DND-41 (cell line): ENCODE measurements around the gene NDE1.

Source experiments
- ATAC-seq: fragments of 200-7000 bp; cut with Tn5 transposase; 3 replicates; pipeline ENCODE4 v1.9.1; 2021; ENCODE audit warnings: low read depth; ENCODE audit not compliant: insufficient read depth
- DNase-seq: peaks from one replicate; pipeline ENCODE4 v3.0.0-alpha.2; 2020
- H2AFZ ChIP-seq: 2 replicates; pipeline ENCODE4 v1.6.0; 2012; ENCODE audit warnings: low read depth, low read length
- H3K27ac ChIP-seq: 2 replicates; pipeline ENCODE4 v1.5.1; 2012; ENCODE audit warnings: low read length, inconsistent platforms
- H3K27me3 ChIP-seq: fragments of 200-600 bp; sonication (generic); 2 replicates; pipeline ENCODE4 v1.6.0; 2012; ENCODE audit warnings: low read length, mild to moderate bottlenecking, inconsistent platforms; ENCODE audit not compliant: insufficient read depth, poor library complexity
- H3K36me3 ChIP-seq: 2 replicates; pipeline ENCODE4 v1.5.1; 2012; ENCODE audit warnings: low read length, inconsistent platforms; ENCODE audit not compliant: insufficient read depth
- H3K4me1 ChIP-seq: 2 replicates; pipeline ENCODE4 v1.5.1; 2012; ENCODE audit warnings: mild to moderate bottlenecking, low read length; ENCODE audit not compliant: insufficient read depth
- H3K4me2 ChIP-seq: 2 replicates; pipeline ENCODE4 v1.6.0; 2012; ENCODE audit warnings: mild to moderate bottlenecking, moderate library complexity, low read length, inconsistent platforms; ENCODE audit not compliant: insufficient read depth
- H3K4me3 ChIP-seq, 2 experiments: fragments of 200-600 bp in 1 of 2; shearing (Covaris generic) in 1 of 2; 2 replicates each; pipeline ENCODE4 v1.5.1; 2012 to 2016; ENCODE audit warnings: inconsistent platforms in 2 of 2, low read length in 2 of 2, mild to moderate bottlenecking in 2 of 2, low read depth in 1 of 2, moderate library complexity in 1 of 2
- H3K79me2 ChIP-seq: 2 replicates; pipeline ENCODE4 v1.6.0; 2012; ENCODE audit warnings: low read length, inconsistent platforms; ENCODE audit not compliant: insufficient read depth
- H3K9ac ChIP-seq: 2 replicates; pipeline ENCODE4 v1.6.0; 2012; ENCODE audit warnings: low read depth, mild to moderate bottlenecking, inconsistent platforms, low read length, moderate library complexity
- H3K9me3 ChIP-seq: 2 replicates; pipeline ENCODE4 v1.5.1; 2012; ENCODE audit warnings: low read length, moderate library complexity, mild to moderate bottlenecking, inconsistent platforms; ENCODE audit not compliant: insufficient read depth, severe bottlenecking
- H4K20me1 ChIP-seq: 2 replicates; pipeline ENCODE4 v1.6.0; 2012; ENCODE audit warnings: low read length; ENCODE audit not compliant: insufficient read depth
- CTCF ChIP-seq: IDR thresholded peaks from 2 replicates; pipeline ENCODE4 v1.5.1; 2012; ENCODE audit warnings: borderline replicate concordance, low read length, moderate library complexity, mild to moderate bottlenecking; ENCODE audit not compliant: poor library complexity, severe bottlenecking; ENCODE audit errors: extremely low read depth
- EZH2 ChIP-seq: IDR thresholded peaks from 3 replicates; pipeline ENCODE4 v1.6.1; 2012; ENCODE audit warnings: borderline replicate concordance, low read depth, mild to moderate bottlenecking, moderate library complexity, low read length, inconsistent platforms; ENCODE audit not compliant: severe bottlenecking

Gene NDE1

GRCh38 chr16:15607700-15608396 is 42.2 kb upstream of the NDE1 start:
- Histone ChIP-seq H3K27me3 (no peaks in the 10 kb centered on the region), H4K20me1 (peaks cover 4% of the 10 kb centered on the region; the same call in 1 of the 2 replicates), H3K79me2 (no peaks in the 10 kb centered on the region), H3K9ac (no peak overlapping the region), H3K4me1 (no peaks in the 10 kb centered on the region), H2AFZ (no peak overlapping the region), H3K4me2 (no peak overlapping the region), H3K27ac (no peak overlapping the region), H3K4me3 (no peak overlapping the region), H3K36me3 (peaks cover 94% of the 10 kb centered on the region), H3K9me3 (no peaks in the 10 kb centered on the region)
- no peak for DNase-seq
- no peak for ATAC-seq
- TF ChIP-seq CTCF (no peak), EZH2 (no peak)

- Histone ChIP-seq H2AFZ (no peak overlapping the region), H3K36me3 (peaks cover 92% of the 10 kb centered on the region), H3K9ac (no peak overlapping the region), H3K4me3 (no peak overlapping the region), H3K9me3 (no peaks in the 10 kb centered on the region), H3K4me2 (no peak overlapping the region), H3K27ac (no peak overlapping the region), H3K27me3 (no peaks in the 10 kb centered on the region), H4K20me1 (peaks cover 4% of the 10 kb centered on the region; the same call in 1 of the 2 replicates), H3K79me2 (no peaks in the 10 kb centered on the region), H3K4me1 (no peaks in the 10 kb centered on the region)
- DNase-seq (no peak), ATAC-seq (no peak)
- no peak for TF ChIP-seq CTCF
These were observed 41.4 kb upstream of the NDE1 start for GRCh38 chr16:15608398-15609285.

GRCh38 chr16:15609286-15609649 is 40.8 kb upstream of the NDE1 start:
- Histone ChIP-seq H3K4me2 (no peak overlapping the region), H3K4me3 (no peak overlapping the region), H2AFZ (no peak overlapping the region), H3K27me3 (no peaks in the 10 kb centered on the region), H3K9ac (no peak overlapping the region), H3K4me1 (no peaks in the 10 kb centered on the region), H3K36me3 (peaks cover 90% of the 10 kb centered on the region), H3K9me3 (no peaks in the 10 kb centered on the region), H4K20me1 (peaks cover 4% of the 10 kb centered on the region; the same call in 1 of the 2 replicates), H3K27ac (no peak overlapping the region), H3K79me2 (no peaks in the 10 kb centered on the region)
- ATAC-seq (no peak), DNase-seq (no peak)
- TF ChIP-seq EZH2 (no peak), CTCF (no peak)
